Measurements from ENCODE around the gene TAT. TPM values are rescaled to one million over a fixed set of nuclear protein-coding genes. Genes with fewer than 3 reads are reported as not detected.
"Not testable (repeated sequence)": the region's sequence is repeated elsewhere in the genome, so short reads cannot be mapped to it uniquely, and the experiment has no call there.

Gene TAT
- total and polyA plus RNA-seq, 12 donors, result not detected

- TF ChIP-seq CTCF (IDR thresholded peaks at IDR 0.05), result no peak
- Histone ChIP-seq H3K9me3 (no peaks in the 10 kb centered on the region), H3K27me3 (peaks cover 0 to 21% (median 5%) of the 10 kb centered on the region in 7 donors), H3K36me3 (no peaks in the 10 kb centered on the region), H3K4me3 (no peak overlapping the region), H3K27ac (no peak overlapping the region), H3K4me1 (no peaks in the 10 kb centered on the region)
- ATAC-seq, result no peak
- DNase-seq, result no peak
- intact Hi-C loops (cut with DNase I), result no loop called here
- WGBS, 2 donors, result 82 to 87% methylated on average over 5 of the region's 5 CpGs
These were observed 17.2 kb upstream of the TAT start for GRCh38 chr16:71594000-71594646.

GRCh38 chr16:71593048-71593999 is 16.4 kb upstream of the TAT start:
- H3K9me3 ChIP-seq, result no peaks in the 10 kb centered on the region
- no peak overlapping the region for H3K27ac ChIP-seq
- WGBS, 2 donors, result 74 to 81% methylated on average over 3 of the region's 3 CpGs
- no peaks in the 10 kb centered on the region for H3K4me1 ChIP-seq
- H3K4me3 ChIP-seq, result no peak overlapping the region
- no peaks in the 10 kb centered on the region for H3K36me3 ChIP-seq
- peaks cover 0 to 21% (median 5%) of the 10 kb centered on the region in 7 donors for H3K27me3 ChIP-seq
- intact Hi-C loops (cut with DNase I), result no loop called here
- TF ChIP-seq CTCF (IDR thresholded peaks at IDR 0.05), result no peak
- DNase-seq, result no peak
- ATAC-seq, result no peak

GRCh38 chr16:71591917-71592316 is 15.0 kb upstream of the TAT start:
- TF ChIP-seq CTCF (IDR thresholded peaks at IDR 0.05), result no peak
- Histone ChIP-seq H3K36me3 (no peaks in the 10 kb centered on the region), H3K4me1 (no peaks in the 10 kb centered on the region), H3K4me3 (no peak overlapping the region), H3K27me3 (peaks cover 0 to 29% (median 5%) of the 10 kb centered on the region in 7 donors), H3K27ac (no peak overlapping the region), H3K9me3 (no peaks in the 10 kb centered on the region)
- intact Hi-C loops (cut with DNase I), result no loop called here
- ATAC-seq (no peak), DNase-seq (no peak)
- 74 to 77% methylated on average over 2 to 3 of the region's 3 CpGs for WGBS, 2 donors

- 78 to 85% methylated on average over 4 of the region's 4 CpGs for WGBS, 2 donors
- no peak overlapping the region for H3K4me3 ChIP-seq
- no peaks in the 10 kb centered on the region for H3K36me3 ChIP-seq
- H3K27me3 ChIP-seq, result peaks cover 0 to 33% (median 4%) of the 10 kb centered on the region in 7 donors
- no peak for DNase-seq
- no peak for TF ChIP-seq CTCF (IDR thresholded peaks at IDR 0.05)
- H3K27ac ChIP-seq, result no peak overlapping the region
- H3K4me1 ChIP-seq, result no peaks in the 10 kb centered on the region
- no peaks in the 10 kb centered on the region for H3K9me3 ChIP-seq
- intact Hi-C loops (cut with DNase I), result no loop called here
- ATAC-seq, result no peak
These were observed 13.7 kb upstream of the TAT start for GRCh38 chr16:71590584-71590983.

GRCh38 chr16:71590071-71590470 is 13.2 kb upstream of the TAT start:
- H3K4me1 ChIP-seq; H3K36me3 ChIP-seq; ATAC-seq; DNase-seq; H3K27ac ChIP-seq; H3K9me3 ChIP-seq; intact Hi-C loops (cut with DNase I); H3K4me3 ChIP-seq: not testable (repeated sequence)
- peaks cover 0 to 33% (median 5%) of the 10 kb centered on the region in 7 donors for H3K27me3 ChIP-seq
- no CpG with 5 or more reads among the region's 2 CpGs for WGBS, 2 donors

- DNase-seq; ATAC-seq; H3K4me3 ChIP-seq; H3K9me3 ChIP-seq; H3K4me1 ChIP-seq; H3K36me3 ChIP-seq; intact Hi-C loops (cut with DNase I); H3K27ac ChIP-seq: not testable (repeated sequence)
- 91 to 92% methylated on average over 26 to 30 of the region's 30 CpGs for WGBS, 2 donors
- peaks cover 0 to 31% (median under 1%) of the 10 kb centered on the region in 7 donors for H3K27me3 ChIP-seq
These were observed 12.4 kb upstream of the TAT start for GRCh38 chr16:71589334-71589733.

All from heart right ventricle (tissue), 16 donors.